ENCODE results near the gene AP3B1.

AP3B1 gene

DNA sequence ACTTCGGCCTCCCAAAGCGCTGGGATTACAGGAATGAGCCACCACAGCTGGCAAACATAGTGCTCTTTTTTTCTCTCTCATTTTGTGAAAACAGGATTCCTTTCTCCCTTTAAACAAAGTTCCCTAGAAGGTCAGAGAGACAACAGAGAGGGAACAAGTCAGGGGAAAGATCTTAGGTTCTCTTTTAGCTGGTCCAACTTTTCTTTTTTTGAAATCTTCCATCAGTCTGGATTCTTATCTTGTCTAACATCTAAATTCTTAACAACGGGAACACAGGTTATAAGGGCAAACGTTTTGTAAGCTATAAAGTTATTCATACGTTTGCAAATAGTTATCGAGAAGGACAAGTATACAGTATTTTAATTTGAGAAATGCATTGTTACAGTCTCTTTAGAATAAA lies 294.3 kb downstream of the AP3B1 start:
- no peak for DNase-seq (ENCODE audit: low read depth, low spot score)
- TF ChIP-seq, protein P1, sequence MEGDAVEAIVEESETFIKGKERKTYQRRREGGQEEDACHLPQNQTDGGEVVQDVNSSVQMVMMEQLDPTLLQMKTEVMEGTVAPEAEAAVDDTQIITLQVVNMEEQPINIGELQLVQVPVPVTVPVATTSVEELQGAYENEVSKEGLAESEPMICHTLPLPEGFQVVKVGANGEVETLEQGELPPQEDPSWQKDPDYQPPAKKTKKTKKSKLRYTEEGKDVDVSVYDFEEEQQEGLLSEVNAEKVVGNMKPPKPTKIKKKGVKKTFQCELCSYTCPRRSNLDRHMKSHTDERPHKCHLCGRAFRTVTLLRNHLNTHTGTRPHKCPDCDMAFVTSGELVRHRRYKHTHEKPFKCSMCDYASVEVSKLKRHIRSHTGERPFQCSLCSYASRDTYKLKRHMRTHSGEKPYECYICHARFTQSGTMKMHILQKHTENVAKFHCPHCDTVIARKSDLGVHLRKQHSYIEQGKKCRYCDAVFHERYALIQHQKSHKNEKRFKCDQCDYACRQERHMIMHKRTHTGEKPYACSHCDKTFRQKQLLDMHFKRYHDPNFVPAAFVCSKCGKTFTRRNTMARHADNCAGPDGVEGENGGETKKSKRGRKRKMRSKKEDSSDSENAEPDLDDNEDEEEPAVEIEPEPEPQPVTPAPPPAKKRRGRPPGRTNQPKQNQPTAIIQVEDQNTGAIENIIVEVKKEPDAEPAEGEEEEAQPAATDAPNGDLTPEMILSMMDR (IDR thresholded peaks at IDR 0.05; ENCODE audit: insufficient read depth, low read length, missing control alignments): no peak
- POLR2A ChIA-PET: no interaction called here
- no peak overlapping the region for H3K4me3 ChIP-seq (ENCODE audit: low read depth, low read length)
- CTCF ChIA-PET: interaction anchor here (4.6 kb wide), 1 partner anchor 10 kb away, joined by 18 read pairs; no protein-coding TSS in a partner anchor

DNA sequence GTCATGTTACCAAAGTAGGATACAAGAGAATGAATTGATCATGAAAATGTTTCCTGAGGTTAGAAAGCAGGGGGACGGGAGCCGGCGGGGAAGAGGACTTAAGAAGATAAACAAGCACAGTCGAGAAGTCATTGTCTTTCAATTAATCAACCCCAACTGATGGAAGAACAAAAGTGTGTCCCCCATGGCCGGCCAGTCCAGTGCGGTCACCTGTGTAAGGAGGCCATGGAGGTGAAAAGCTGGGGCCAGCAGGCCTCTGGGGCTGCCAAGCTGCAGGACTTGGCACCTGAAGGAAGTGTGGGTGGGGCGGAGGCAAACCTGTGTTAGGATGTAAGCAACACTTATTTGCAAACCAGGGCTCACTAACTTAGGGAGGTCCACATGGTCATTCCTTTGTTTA lies 295.1 kb downstream of the AP3B1 start:
- no peak for DNase-seq (ENCODE audit: low read depth, low spot score)
- H3K4me3 ChIP-seq (ENCODE audit: low read depth, low read length): no peak overlapping the region
- TF ChIP-seq, protein P1 (IDR thresholded peaks at IDR 0.05; ENCODE audit: insufficient read depth, low read length, missing control alignments): no peak
- POLR2A ChIA-PET: no interaction called here
- CTCF ChIA-PET: interaction anchor here (0.6 to 4.6 kb wide), 2 partner anchors 10 to 438 kb away, joined by 3 to 18 read pairs; no protein-coding TSS in a partner anchor

DNA sequence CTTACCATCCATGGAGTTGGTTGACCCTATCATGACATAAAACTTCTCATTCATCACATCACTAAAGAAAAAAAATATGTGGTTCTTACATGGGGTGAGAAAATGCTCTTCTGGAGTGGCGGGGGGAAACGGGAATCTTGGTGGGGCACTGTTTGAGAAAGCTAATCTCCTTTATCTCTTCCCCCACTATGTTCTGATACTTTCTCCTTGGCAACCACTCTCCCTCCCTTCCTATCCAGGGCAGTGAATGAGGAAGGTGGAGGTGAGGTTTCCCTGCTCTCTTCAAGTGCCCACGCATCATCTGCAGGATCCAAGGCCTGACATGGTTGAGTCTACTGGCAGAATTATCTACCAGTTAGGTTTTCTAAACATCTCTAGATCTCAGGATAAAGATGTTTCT lies 297.6 kb downstream of the AP3B1 start:
- ChIA-PET POLR2A (no interaction called here), CTCF (interaction anchor here (1.0 kb wide), 1 partner anchor 13 kb away, joined by 4 read pairs; no protein-coding TSS in a partner anchor)
- no peak overlapping the region for H3K4me3 ChIP-seq (ENCODE audit: low read depth, low read length)
- TF ChIP-seq, protein P1 (IDR thresholded peaks at IDR 0.05; ENCODE audit: insufficient read depth, low read length, missing control alignments): no peak
- no peak for DNase-seq (ENCODE audit: low read depth, low spot score)

DNA sequence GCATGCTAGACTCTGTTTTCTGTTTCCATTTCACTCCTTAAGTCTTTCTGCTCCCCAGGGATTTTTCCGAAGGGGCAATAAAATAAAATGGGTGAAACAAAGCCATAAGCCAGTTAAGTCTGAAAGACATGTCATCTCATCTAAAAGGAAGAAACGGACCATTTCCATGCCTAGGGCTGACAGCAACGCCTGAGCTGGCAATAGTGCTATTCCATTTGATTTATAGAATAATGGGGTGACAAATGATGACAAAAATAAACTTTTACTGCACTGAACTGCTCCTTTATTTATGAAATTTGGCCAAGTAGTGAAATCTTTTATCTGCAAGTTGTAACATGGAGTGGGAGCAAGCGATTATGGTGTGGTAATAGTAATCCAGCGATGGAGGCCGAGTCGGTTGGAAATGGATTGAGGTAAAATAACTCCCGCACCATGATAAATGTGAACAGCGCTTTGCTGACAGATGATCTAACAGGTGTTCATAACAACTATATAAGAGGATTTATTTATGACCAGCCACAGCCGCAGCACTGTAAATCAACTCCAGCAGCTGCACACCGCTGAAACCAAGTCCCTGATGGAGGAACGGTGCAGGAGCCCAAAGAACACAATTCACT lies 298.6 kb downstream of the AP3B1 start:
- no peak overlapping the region for H3K4me3 ChIP-seq (ENCODE audit: low read depth, low read length)
- ChIA-PET POLR2A (no interaction called here), CTCF (interaction anchor here (1.6 kb wide), 1 partner anchor 8 kb away, joined by 5 read pairs; no protein-coding TSS in a partner anchor)
- no peak for DNase-seq (ENCODE audit: low read depth, low spot score)
- TF ChIP-seq, protein P1 (IDR thresholded peaks at IDR 0.05; ENCODE audit: insufficient read depth, low read length, missing control alignments): no peak

DNA sequence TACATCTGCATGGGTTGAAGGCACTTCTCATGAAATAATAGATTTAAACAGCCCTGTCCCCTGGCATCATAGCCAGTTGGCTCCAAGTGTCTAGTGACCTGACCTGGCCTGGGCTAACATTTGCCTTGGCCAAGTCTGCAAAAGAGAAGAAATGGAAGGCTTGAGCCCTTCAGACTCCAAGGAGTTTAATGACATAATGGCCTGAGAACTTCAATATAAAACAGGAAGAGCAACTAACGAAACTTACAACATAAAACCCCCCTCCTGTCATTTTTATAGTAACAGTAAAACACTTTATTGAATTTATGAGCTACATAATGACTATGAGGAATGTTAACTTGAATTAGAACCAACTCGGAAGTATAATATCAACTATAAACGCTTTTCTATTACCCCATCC lies 299.6 kb downstream of the AP3B1 start:
- TF ChIP-seq, protein P1 (IDR thresholded peaks at IDR 0.05; ENCODE audit: insufficient read depth, low read length, missing control alignments): no peak
- ChIA-PET POLR2A (no interaction called here), CTCF (interaction anchor here (1.6 kb wide), 1 partner anchor 9 kb away, joined by 5 read pairs; no protein-coding TSS in a partner anchor)
- H3K4me3 ChIP-seq (ENCODE audit: low read depth, low read length): no peak overlapping the region
- DNase-seq (ENCODE audit: low read depth, low spot score): no peak

DNA sequence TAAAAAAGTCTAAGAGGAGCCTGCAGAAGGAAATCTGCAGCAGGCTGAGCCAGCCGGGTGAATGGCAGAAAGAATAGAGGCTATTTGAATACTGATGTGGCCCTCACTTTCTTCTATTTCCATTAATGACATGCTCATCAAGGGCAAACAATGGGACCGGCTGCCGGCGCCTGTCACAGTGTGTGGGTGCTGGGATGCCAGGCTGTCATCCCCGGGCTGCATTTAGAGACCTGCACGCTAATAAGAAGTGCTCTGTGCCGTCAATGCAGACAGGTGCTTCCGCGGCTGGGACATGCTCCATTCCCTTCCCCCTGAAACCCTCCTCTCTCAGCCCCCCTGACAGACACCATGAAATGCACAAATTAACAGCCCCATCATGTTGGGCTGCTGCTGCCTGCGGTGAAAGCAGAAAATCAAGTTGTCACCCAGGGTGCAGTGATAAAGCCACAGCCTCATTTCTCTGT lies 300.6 kb downstream of the AP3B1 start:
- ChIA-PET POLR2A (no interaction called here), CTCF (interaction anchor here (0.5 kb wide), 1 partner anchor 281 kb away, joined by 3 read pairs; no protein-coding TSS in a partner anchor)
- no peak for DNase-seq (ENCODE audit: low read depth, low spot score)
- TF ChIP-seq, protein P1 (IDR thresholded peaks at IDR 0.05; ENCODE audit: insufficient read depth, low read length, missing control alignments): no peak
- H3K4me3 ChIP-seq (ENCODE audit: low read depth, low read length): no peak overlapping the region
